SIG-M5 treated with dmso at 0.1 percent for 504 hours (cell line): ENCODE measurements around the gene GNG5.
A peak's percentile ranks its signal among the peaks of the same experiment; 100 is the strongest.
"Not testable (repeated sequence)": the region's sequence is repeated elsewhere in the genome, so short reads cannot be mapped to it uniquely, and the experiment has no call there.

Experiments used
- DNase-seq: peaks from one replicate; lab custom pipeline; 2025; ENCODE audit not compliant: unreplicated experiment; lab: John Stamatoyannopoulos, UW

Gene GNG5

GRCh38 chr1:84489766-84490165, 16.6 kb downstream of the GNG5 start:
- DNase-seq: no peak

GRCh38 chr1:84488107-84488506, 18.3 kb downstream of the GNG5 start:
- DNase-seq: no peak

- DNase-seq: no peak
Measured at GRCh38 chr1:84481317-84481716, 25.1 kb downstream of the GNG5 start.

- no peak for DNase-seq
Measured at GRCh38 chr1:84480650-84481049, 25.7 kb downstream of the GNG5 start.

GRCh38 chr1:84479998-84480397, 26.4 kb downstream of the GNG5 start:
- DNase-seq: no peak

- peak; percentile 78 for DNase-seq
Measured at GRCh38 chr1:84478876-84479868, 27.2 kb downstream of the GNG5 start, which contains the start of gene RPF1. Gene RPF1, plus strand, starts transcription at chr1:84479266. Its CDS starts 16 bp downstream, at chr1:84479282.

GRCh38 chr1:84476225-84476624, 30.2 kb downstream of the GNG5 start:
- DNase-seq: no peak

- no peak for DNase-seq
Measured at GRCh38 chr1:84467298-84467697, 39.1 kb downstream of the GNG5 start.

- DNase-seq: no peak
Measured at GRCh38 chr1:84462118-84462517, 44.3 kb downstream of the GNG5 start.

- DNase-seq: no peak
Measured at GRCh38 chr1:84452436-84452835, 53.9 kb downstream of the GNG5 start.

- peak; percentile 87 for DNase-seq
Measured at GRCh38 chr1:84450910-84451309, 55.5 kb downstream of the GNG5 start.

- DNase-seq: not testable (repeated sequence)
Measured at GRCh38 chr1:84448704-84449103, 57.7 kb downstream of the GNG5 start.
